HepG2 (cell line): ENCODE results near the gene ESYT2. TPM values are rescaled to one million over a fixed set of nuclear protein-coding genes. Genes with fewer than 3 reads are reported as not detected.

Experiments
- ATAC-seq: fragments of 200-7000 bp; cut with Tn5 transposase; 3 replicates; pipeline ENCODE4 v1.9.1; 2020; ENCODE audit warnings: mild to moderate bottlenecking, moderate library complexity
- BruUV-seq: library from RNA; stranded (reverse); fragments of 400-500 nt; replicated peaks from 2 replicates; lab custom pipeline; 2021; lab: Mats Ljungman, UMichigan
- CTCF ChIA-PET: fragments of 300-600 bp; formaldehyde crosslinking; extraction: SDS; loops from one replicate; lab custom pipeline; 2021; ENCODE audit warnings: low total read pairs, inconsistent platforms, low intra/inter-chr PET ratio; lab: Yijun Ruan, JAX
- POLR2A ChIA-PET: fragments of 350-600 bp; sonication (Branson Sonifier 250); formaldehyde crosslinking; loops from one replicate; lab custom pipeline; 2020; ENCODE audit warnings: antibody characterized with exemption, inconsistent platforms; lab: Yijun Ruan, JAX
- DNase-seq: peaks from one replicate; pipeline ENCODE4 v3.0.0-alpha.2; 2015; ENCODE audit warnings: low spot score
- FAIRE-seq: peaks from 3 replicates; lab custom pipeline; 2011; peaks lifted over from hg19 to GRCh38; lab: Jason Lieb, UNC
- H2AFZ ChIP-seq: one replicate; pipeline ENCODE4 v1.6.1; 2011; ENCODE audit warnings: low read length, inconsistent platforms
- H3K27ac ChIP-seq: fragments of 300-600 bp; 3 replicates; pipeline ENCODE4 v1.8.0; 2011; ENCODE audit warnings: mixed run types, mild to moderate bottlenecking, mixed read lengths, low read length, inconsistent platforms; ENCODE audit not compliant: insufficient read depth; ENCODE audit errors: extremely low read length
- H3K27me3 ChIP-seq, 2 experiments: fragments of 200-600 bp in 1 of 2; 2 replicates in 1 of 2; 3 replicates in 1 of 2; pipeline versions ENCODE4 v1.6.0 to v1.8.0; 2011; ENCODE audit warnings: low read length in 2 of 2, mild to moderate bottlenecking in 2 of 2, moderate library complexity in 2 of 2, inconsistent platforms in 1 of 2; ENCODE audit not compliant: insufficient read depth in 2 of 2, control insufficient read depth in 1 of 2
- H3K36me3 ChIP-seq, 2 experiments: fragments of 200-600 bp in 1 of 2; replicated peaks in 1 of 2; 2 replicates in 1 of 2; 3 replicates in 1 of 2; pipeline versions ENCODE4 v1.5.1 to v1.8.0; 2011; ENCODE audit warnings: low read length in 2 of 2, inconsistent platforms in 1 of 2; ENCODE audit not compliant: insufficient read depth in 2 of 2, control insufficient read depth in 1 of 2
- H3K4me1 ChIP-seq: 2 replicates; pipeline ENCODE4 v1.5.1; 2012; ENCODE audit warnings: low read length, inconsistent platforms; ENCODE audit not compliant: insufficient read depth
- H3K4me2 ChIP-seq: 2 replicates; pipeline ENCODE4 v1.6.0; 2011; ENCODE audit warnings: low read depth, low read length, inconsistent platforms
- H3K4me3 ChIP-seq, 3 experiments: fragments of 200-600 bp in 1 of 3; sonication (generic), shearing (Covaris generic) in 1 of 3; replicated peaks in 1 of 3; 2 replicates each; pipeline ENCODE4 v1.5.1; 2011 to 2016; ENCODE audit warnings: low read length in 3 of 3, inconsistent platforms in 2 of 3, low read depth in 2 of 3, mild to moderate bottlenecking in 2 of 3, control low read depth in 1 of 3, mixed read lengths in 1 of 3; ENCODE audit not compliant: insufficient read depth in 1 of 3
- H3K79me2 ChIP-seq: one replicate; pipeline ENCODE4 v1.6.1; 2011; ENCODE audit warnings: low read length, inconsistent platforms; ENCODE audit not compliant: insufficient read depth
- H3K9ac ChIP-seq: 2 replicates; pipeline ENCODE4 v1.6.0; 2011; ENCODE audit warnings: mild to moderate bottlenecking, low read depth, low read length, inconsistent platforms; ENCODE audit not compliant: insufficient read depth
- H3K9me3 ChIP-seq: 2 replicates; pipeline ENCODE4 v1.5.1; 2012; ENCODE audit warnings: mild to moderate bottlenecking, low read length
- H4K20me1 ChIP-seq: 2 replicates; pipeline ENCODE4 v1.6.0; 2011; ENCODE audit warnings: inconsistent platforms, mild to moderate bottlenecking, low read length, moderate library complexity; ENCODE audit not compliant: insufficient read depth
- BHLHE40 ChIP-seq: IDR thresholded peaks from 2 replicates; pipeline ENCODE4 v1.6.1; 2011; ENCODE audit warnings: low read length, improper control_type of control experiment
- EEA1 ChIP-seq: sonication (generic); formaldehyde crosslinking; IDR thresholded peaks from 2 replicates; pipeline ENCODE4 v1.5.1; 2020; ENCODE audit warnings: mild to moderate bottlenecking, missing genetic modification reagents, borderline replicate concordance
- HNF1B ChIP-seq: sonication (generic); formaldehyde crosslinking; IDR thresholded peaks from 2 replicates; pipeline ENCODE4 v1.5.1; 2020; ENCODE audit warnings: mild to moderate bottlenecking, moderate library complexity, missing genetic modification reagents
- HNF4A ChIP-seq: sonication (generic); formaldehyde crosslinking; IDR thresholded peaks from 2 replicates; pipeline ENCODE4 v1.4.0; 2020; ENCODE audit warnings: missing genetic modification reagents
- KDM2A ChIP-seq: sonication (generic); formaldehyde crosslinking; IDR thresholded peaks from 2 replicates; pipeline ENCODE4 v1.4.0; 2020; ENCODE audit warnings: low read depth, missing genetic modification reagents, borderline replicate concordance
- KDM6A ChIP-seq: IDR thresholded peaks from 2 replicates; pipeline ENCODE4 v1.6.1; 2016; ENCODE audit warnings: low read depth
- ZNF225 ChIP-seq: sonication (generic); formaldehyde crosslinking; IDR thresholded peaks from 2 replicates; pipeline ENCODE4 v1.4.0; 2020; ENCODE audit warnings: mild to moderate bottlenecking, missing genetic modification reagents
- ZNF704 ChIP-seq: sonication (generic); formaldehyde crosslinking; IDR thresholded peaks from 2 replicates; pipeline ENCODE4 v1.8.1; 2023; ENCODE audit warnings: mild to moderate bottlenecking, inconsistent platforms, moderate library complexity, missing genetic modification reagents, borderline replicate concordance
- WGBS: methylation state at CpG from one replicate; pipeline ENCODE4 v1.1.6; 2017; ENCODE audit warnings: low lambda C conversion rate; 5-methylcytosine and 5-hydroxymethylcytosine counted together
- in situ Hi-C: cut with HindIII; loops from 2 replicates; pipeline ENCODE4 v1.10.0; 2017; ENCODE audit warnings: low pct_unique_long_range_greater_than_20kb; ENCODE audit not compliant: extremely low pct_ligation_motif_present
- intact Hi-C: fragments of 100-400 bp; cut with micrococcal nuclease; formaldehyde crosslinking; loops from one replicate; pipeline ENCODE4 v1.10.0; 2022; ENCODE audit not compliant: unreplicated experiment
- polyA plus RNA-seq, 8 experiments: library from polyadenylated mRNA; depleted of rRNA in 3 of 8; stranded (reverse) in 7 of 8; unstranded in 1 of 8; fragments of >200 nt; fragmentation: Illumina TruSeq in 4 of 8; extraction: Trizol in 4 of 8; gene quantifications; 2 replicates each; pipeline versions ENCODE4 v1.2.1 to v1.2.3, GENCODE V29; 2011 to 2016; ENCODE audit warnings: low read depth in 4 of 8, missing spikeins in 1 of 8, mixed read lengths in 1 of 8; ENCODE audit not compliant: insufficient read depth in 1 of 8
- total RNA-seq, 5 experiments: library from RNA; depleted of rRNA; stranded (reverse); fragments of >200 nt; fragmentation: Illumina TruSeq; extraction: Trizol; gene quantifications; 2 replicates each; pipeline ENCODE4 v1.2.3, GENCODE V29; 2016; ENCODE audit warnings: low read depth in 1 of 5
- TF ChIP-seq, protein P1 (sequence below): sonication (generic); formaldehyde crosslinking; IDR thresholded peaks from 2 replicates; pipeline ENCODE4 v1.8.1; 2023; ENCODE audit warnings: mild to moderate bottlenecking, moderate library complexity, missing genetic modification reagents
- TF ChIP-seq, protein P2 (sequence below): fragments of 450-650 bp; IDR thresholded peaks from 2 replicates; pipeline ENCODE4 v1.6.1; 2016

ESYT2 gene
- total and polyA plus RNA-seq, 2 of the 13 experiments (the other 11 are each of a cell fraction or from before 2014, with no cell fraction given): 28.5 to 37.3 TPM

DNA sequence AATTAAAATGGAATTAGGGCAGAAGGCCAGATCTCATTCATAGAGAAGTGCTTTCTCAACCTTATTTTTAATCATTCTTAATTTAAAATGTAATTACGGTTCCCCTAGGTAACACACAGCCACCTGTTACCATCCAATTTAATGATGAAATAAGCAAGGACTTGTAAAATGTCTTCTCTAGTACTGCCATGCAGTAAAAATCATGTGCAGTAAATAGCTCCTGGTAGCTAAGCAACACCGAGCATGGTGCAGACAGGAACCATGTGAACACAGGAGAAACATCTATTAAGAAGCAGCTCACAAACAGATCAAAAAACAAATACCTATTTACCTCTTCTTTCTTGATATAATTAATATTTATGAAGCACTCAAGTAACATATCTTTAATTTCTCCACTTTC is 139.8 kb downstream of the ESYT2 start (continued):
- TF ChIP-seq ZNF704 (CRISPR knock-in tag) (no peak), EEA1 (CRISPR knock-in tag) (no peak)
- TF ChIP-seq, protein P1, sequence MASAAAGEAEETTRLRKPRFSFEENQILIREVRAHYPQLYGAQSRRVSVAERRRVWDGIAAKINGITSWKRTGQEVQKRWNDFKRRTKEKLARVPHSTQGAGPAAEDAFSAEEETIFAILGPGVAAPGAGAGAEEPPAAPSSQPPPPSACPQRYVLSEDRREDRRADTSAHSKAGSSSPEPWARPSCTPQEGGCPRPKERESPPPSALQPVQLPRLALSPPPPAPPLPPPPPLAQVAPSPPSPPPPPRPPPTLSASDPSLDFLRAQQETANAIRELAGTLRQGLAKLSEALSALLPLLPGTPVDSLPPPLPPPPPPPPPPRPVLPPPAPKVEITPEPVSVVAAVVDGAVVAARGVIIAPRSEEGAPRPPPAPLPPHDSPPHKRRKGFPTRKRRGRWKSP: no peak
- TF ChIP-seq, all 625 proteins: peak for 0

DNA sequence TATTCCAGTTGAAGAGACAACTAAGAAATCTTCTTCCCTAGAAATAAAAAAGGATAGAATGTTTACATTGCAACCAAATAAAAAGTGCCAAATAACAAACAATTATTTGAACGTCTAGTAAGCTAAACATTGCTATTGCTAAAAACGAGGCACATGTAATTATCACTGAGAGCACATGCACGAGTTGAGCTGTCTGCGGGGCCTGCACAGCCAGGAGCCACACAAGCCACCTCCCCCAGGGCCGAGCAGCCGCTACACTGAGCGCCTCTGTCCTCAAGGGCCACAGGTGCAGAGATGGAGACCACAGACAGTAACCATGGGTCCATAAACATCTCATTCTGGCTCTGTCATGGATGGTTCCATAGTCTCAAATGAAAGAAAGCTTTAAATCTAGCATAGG is 141.9 kb downstream of the ESYT2 start:
- 94% methylated on average over 7 of the region's 7 CpGs for WGBS
- no peaks in the 10 kb centered on the region for H3K79me2 ChIP-seq
- no peak overlapping the region for H3K9ac ChIP-seq
- POLR2A ChIA-PET: no interaction called here
- no peak overlapping the region for H3K4me2 ChIP-seq
- in situ Hi-C loops: no loop called here
- H3K9me3 ChIP-seq: no peaks in the 10 kb centered on the region
- ATAC-seq (no peak), FAIRE-seq (no peak), DNase-seq (no peak)
- no peak overlapping the region for H2AFZ ChIP-seq
- no peaks in the 10 kb centered on the region for H3K27me3 ChIP-seq
- TF ChIP-seq HNF1B (CRISPR knock-in tag) (no peak), ZNF225 (CRISPR knock-in tag) (no peak), BHLHE40 (no peak), HNF4A (no peak), KDM6A (CRISPR knock-in tag) (no peak), KDM2A (CRISPR knock-in tag) (no peak)
- TF ChIP-seq, protein P2, sequence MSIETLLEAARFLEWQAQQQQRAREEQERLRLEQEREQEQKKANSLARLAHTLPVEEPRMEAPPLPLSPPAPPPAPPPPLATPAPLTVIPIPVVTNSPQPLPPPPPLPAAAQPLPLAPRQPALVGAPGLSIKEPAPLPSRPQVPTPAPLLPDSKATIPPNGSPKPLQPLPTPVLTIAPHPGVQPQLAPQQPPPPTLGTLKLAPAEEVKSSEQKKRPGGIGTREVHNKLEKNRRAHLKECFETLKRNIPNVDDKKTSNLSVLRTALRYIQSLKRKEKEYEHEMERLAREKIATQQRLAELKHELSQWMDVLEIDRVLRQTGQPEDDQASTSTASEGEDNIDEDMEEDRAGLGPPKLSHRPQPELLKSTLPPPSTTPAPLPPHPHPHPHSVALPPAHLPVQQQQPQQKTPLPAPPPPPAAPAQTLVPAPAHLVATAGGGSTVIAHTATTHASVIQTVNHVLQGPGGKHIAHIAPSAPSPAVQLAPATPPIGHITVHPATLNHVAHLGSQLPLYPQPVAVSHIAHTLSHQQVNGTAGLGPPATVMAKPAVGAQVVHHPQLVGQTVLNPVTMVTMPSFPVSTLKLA: peak; percentile 75; the same call in 1 of the 2 replicates
- no peak overlapping the region for H3K27ac ChIP-seq
- no TSS peak for BruUV-seq
- peaks cover 11 to 70% of the 10 kb centered on the region in 2 experiments for H3K36me3 ChIP-seq
- no peaks in the 10 kb centered on the region for H3K4me1 ChIP-seq
- H3K4me3 ChIP-seq: no peak overlapping the region
- intact Hi-C loops: no loop called here
- H4K20me1 ChIP-seq: no peaks in the 10 kb centered on the region
- CTCF ChIA-PET: no interaction called here
